HG03280 (cell line): ENCODE data around the gene CREBRF.
"Not testable (repeated sequence)": the region's sequence is repeated elsewhere in the genome, so short reads cannot be mapped to it uniquely, and the experiment has no call there.

ENCODE experiments used
- ATAC-seq: cut with Tn5 transposase; IDR thresholded peaks from one replicate; pipeline ENCODE4 v1.9.1; 2021; ENCODE audit warnings: mild to moderate bottlenecking, moderate library complexity; ENCODE audit not compliant: unreplicated experiment

Gene CREBRF

DNA sequence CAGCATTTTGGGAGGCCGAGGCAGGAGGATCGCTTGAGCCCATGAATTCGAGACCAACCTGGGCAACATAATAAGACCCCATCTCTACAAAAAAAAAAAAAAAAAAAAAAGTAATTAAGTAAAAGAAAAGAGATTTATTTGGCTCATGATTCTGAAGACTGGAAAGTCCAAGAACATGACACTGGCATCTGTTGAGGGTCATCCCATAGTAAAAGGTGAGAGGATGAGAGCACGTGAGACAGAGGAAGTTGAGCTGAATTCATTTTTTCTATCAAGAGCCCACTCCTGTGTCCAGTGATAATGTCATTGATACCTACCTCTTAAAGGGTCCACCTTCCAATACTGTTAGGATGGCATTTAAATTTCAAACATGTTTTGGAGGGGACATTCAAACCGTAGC, 19.8 kb downstream of the CREBRF start:
- no peak for ATAC-seq

DNA sequence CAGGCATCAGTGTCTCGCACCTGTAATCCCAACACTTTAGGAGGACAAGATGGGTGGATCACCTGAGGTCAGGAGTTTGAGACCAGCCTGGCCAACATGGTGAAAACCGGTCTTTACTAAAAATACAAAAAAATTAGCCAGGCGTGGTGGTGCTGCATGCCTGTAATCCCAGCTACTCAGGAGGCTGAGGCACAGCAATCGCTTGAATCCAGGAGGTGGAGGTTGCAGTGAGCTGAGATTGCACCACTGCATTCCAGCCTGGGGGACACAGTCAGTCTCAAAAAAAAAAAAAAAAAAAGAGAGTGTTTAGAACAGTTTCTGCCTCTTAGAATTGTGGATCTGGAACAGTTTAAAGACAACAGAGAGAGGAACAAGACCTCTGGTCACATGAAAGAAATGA, 20.3 kb downstream of the CREBRF start:
- ATAC-seq = not testable (repeated sequence)

DNA sequence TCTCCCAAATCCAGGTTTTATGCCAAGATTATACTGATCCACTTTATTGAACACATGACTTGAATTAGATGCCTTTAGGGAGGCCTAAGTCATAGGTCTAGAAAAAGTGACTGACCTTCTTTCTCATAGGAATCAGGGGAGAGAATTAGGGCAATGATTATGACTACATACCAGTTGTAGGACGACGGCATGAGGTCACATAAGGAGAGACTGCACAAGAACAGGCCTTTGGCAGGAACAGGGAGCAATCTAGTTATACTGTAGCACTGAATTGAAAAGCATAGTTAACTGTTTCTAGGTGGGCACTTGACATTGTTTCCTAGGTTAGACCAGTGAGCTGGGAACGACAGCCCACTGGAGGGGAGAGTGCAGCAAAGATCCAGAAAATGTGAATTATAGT, 22.7 kb downstream of the CREBRF start:
- no peak for ATAC-seq

GRCh38 chr5:173089581-173089980, 33.4 kb downstream of the CREBRF start:
- ATAC-seq = no peak

- ATAC-seq = no peak
Measured at GRCh38 chr5:173090639-173091038, 34.5 kb downstream of the CREBRF start.

DNA sequence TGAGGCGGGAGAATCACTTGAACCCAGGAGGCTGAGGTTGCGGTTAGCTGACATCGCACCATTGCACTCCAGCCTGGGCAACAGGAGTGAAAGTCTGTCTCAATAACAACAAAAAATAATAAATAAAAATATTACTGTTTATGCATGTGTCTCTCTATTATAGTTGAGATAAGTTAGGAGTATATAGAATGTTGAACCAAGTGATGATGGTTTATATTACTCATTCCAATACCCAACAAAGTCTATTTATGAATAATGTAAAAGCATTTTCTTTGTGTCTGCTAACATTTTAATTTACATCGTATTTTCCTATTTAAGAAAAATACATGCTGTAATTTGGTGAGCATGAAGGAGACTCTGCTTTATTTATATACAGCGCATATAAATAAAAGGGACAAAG, 35.8 kb downstream of the CREBRF start:
- ATAC-seq = no peak

DNA sequence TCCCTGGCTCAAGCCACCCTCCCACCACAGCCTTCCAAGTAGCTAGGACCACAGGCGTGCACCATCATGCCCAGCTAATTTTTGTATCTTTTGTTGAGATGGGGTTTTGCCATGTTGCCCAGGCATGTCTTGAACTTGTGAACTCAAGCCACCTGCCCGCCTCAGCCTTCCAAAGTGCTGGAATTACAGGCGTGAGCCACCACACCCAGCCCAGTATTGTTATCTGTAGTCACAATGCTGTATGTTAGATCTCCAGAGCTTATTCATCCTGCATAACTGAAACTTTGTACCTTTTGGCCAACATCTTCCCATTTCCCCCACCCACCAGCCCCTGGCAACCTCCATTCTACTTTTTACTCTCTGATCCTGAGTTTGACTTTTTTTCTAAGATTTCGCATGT, 37.5 kb downstream of the CREBRF start:
- no peak for ATAC-seq

DNA sequence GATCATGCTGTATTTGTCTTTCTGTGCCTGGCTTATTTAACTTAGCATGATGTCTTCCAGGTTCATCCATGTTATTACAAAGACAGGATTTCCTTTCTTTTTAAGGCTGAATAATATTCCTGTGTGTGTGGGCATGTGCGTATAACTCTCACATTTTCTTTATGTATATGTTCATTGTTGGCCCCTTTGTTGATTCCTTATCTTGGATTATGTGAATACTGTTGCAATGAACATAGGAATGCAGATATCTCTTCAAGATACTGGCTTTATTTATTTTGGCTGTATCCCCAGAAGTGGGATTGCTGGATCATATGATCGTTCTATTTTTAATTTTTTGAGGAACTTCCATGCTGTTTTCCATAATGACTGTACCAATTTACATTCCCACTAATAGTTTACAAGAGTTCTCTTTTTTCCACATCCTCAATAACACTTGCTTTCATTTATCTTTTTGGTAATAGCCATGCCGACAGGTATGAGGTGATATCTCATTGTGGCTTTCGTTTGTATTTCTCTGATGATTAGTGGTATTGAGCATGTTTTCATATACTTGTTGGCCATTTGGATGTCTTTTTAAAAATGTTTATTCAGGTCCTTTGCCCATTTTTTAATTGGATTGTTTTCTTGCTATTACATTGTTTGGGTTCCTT, 38.0 kb downstream of the CREBRF start:
- no peak for ATAC-seq

GRCh38 chr5:173098787-173099186, 42.6 kb downstream of the CREBRF start:
- no peak for ATAC-seq

DNA sequence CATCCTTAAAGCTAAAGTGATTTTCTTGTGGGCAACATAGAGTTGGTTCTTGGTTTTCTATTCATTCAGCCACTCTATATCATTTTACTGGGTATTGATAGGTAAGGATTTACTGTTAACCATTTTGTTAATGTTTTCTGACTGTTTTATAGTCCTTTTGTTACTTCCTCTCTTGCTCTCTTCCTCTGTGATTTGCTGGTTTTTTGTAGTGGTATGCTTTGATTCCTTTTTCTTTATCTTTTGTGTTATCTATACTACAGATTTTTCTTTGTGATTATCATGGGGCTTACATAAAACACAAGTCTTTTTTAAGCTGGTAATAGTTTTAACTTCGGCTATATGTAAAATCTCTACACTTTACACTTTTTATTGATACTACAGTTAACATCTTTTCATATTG, 43.3 kb downstream of the CREBRF start:
- ATAC-seq = no peak

DNA sequence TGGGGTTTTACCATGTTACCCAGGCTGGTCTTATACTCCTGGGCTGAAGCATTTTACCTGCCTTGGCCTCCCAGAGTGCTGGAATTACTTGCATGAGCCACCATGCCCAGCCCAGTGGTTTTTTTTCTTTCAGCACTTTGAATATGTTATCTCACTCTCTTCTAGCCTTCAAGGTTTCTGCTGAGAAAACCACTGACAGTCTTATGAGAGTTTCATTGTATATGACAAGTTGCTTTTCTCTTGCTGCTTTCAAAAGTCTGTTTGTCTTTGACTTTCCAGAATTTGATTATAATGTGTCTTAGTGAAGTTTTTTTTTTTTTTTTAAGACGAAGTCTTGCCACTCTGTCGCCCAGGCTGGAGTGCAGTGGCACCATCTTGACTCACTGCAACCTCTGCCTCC, 45.1 kb downstream of the CREBRF start:
- ATAC-seq = no peak

DNA sequence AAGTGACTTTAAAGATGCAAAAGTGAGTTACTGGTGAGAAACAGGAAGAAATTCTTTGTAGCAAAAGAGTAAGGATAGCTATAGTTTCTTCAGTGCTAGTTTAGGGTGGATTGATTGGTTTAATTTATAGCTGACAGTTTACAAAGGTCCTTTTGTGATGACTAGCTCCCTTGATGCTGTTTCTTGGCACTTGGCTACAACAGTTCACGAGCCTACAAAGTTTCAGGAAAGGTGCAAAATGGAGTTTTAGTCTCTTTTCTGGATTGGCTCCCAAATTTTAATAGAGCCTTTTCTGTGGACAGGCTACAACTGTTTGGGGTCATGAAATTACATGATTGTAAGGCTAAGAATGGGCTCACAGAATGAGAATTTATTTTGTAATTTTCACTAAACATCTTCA, 47.3 kb downstream of the CREBRF start:
- no peak for ATAC-seq

GRCh38 chr5:173108914-173109313, 52.8 kb downstream of the CREBRF start:
- no peak for ATAC-seq

DNA sequence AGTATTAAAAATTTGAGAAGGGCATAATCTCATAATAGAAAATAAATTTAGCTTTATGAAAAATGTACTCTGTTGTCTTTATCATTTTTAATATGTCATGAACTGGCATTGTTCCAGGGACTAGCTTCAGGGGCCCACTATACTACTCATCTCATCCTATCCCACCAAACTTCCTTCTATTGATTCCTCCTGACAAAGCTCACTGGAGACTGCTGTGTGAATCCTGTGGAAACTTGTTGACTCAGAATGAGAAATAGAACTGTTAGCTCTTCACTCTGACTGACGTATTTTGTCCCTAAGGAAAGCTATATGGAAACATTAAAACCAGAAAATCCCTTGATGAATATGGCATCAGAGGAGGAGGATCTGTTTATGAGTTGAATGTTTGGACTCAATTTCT, 58.4 kb downstream of the CREBRF start:
- no peak for ATAC-seq

GRCh38 chr5:173119719-173120118, 63.6 kb downstream of the CREBRF start:
- ATAC-seq = no peak

DNA sequence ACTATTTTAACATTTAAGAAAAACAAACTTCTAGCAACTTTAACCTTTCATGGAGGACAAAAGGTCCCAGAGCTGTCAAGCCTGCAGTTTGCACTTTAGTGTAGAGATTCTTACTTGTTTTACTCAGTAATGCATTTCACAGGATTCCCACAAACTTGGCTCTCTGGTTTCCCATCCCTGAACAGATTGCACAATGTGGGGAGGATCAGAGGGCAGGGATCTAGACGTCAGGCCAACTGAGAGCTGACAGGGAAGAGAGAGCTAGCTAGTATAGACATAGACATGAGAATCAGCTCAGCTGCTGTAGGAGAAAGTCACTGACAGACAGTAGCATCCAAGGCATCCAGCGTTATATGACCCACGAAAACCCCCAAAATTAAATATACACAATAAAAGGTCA, 67.3 kb downstream of the CREBRF start:
- ATAC-seq = no peak

- ATAC-seq = not testable (repeated sequence)
Measured at GRCh38 chr5:173132166-173132565, 76.0 kb downstream of the CREBRF start.

DNA sequence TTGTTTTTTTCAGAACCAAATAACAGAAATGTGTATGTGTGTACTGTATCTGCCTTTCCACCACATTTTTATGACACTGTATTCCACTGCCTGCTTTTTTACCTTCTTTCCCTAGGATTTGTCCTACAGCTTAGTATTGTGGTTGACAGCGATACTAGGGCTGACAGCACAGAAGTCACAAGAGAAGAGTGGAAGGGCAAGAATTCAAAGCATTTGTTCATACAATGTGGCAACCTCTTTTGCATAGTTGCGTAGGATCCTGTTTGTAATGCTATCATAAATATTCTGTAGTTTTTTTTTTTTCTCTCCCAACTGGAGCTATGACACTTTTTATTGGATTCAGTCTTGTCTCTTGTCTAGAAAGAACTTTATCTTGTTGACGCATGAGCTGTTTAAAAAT, 82.6 kb downstream of the CREBRF start:
- no peak for ATAC-seq

- no peak for ATAC-seq
Measured at GRCh38 chr5:173139631-173140030, 83.5 kb downstream of the CREBRF start.

DNA sequence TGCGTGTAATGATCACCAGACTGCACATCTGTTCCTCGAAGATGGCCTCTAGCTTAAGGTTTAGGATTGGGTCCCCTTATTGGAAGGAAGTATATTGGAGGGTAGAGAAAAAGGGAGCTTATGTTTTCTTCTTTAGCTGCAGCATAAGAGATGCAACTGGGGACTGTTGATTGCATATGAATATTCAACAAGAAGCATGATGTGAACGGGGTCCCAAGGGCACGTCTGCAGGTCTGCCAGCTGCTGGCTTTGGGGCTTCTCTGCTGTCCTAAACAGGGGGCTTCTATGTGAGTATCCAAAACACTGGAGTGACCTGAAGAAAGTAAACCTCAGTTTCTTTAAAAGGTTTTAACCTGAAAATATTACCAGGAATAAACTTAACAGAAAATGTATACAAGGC, 84.6 kb downstream of the CREBRF start:
- no peak for ATAC-seq

DNA sequence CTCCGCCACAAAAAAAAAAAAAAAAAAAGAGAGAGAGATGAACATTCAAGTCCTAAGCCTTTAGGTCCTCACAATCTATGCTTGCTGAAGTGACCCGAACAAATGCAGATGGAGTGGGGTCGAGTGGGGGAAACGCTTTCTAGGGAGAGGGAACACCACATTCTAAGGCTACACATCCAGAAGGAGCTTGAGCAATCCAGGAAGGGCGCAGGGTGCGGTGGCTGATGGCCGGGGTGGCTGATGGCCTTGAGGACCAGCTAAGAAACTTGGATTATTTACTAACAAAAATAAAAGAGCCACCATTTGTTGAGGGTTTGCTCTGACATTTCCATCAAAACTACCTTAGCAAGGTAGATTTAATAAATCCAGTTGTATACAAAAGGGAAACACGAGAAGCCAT, 87.4 kb downstream of the CREBRF start:
- ATAC-seq = no peak

- peak; percentile 94 for ATAC-seq
Measured at GRCh38 chr5:173144200-173145176, 88.3 kb downstream of the CREBRF start, which contains the start of gene BNIP1. BNIP1 (plus strand) TSS chr5:173144531; CDS start chr5:173144546, 15 bp downstream.
